Sigmoid colon (tissue), 4 donors: Measurements from ENCODE around the gene FBXL7.

Experiments
- POLR2A ChIP-seq, 2 donors: fragments of 450-650 bp; IDR thresholded peaks; one replicate each; pipeline ENCODE4 v1.6.1; 2016; ENCODE audit warnings: antibody characterized with exemption in 2 of 2, mild to moderate bottlenecking in 2 of 2, moderate library complexity in 2 of 2
- POLR2AphosphoS5 ChIP-seq, 4 donors: sonication (generic); formaldehyde crosslinking; IDR thresholded peaks; one replicate each; pipeline ENCODE4 v1.6.1; 2017; ENCODE audit warnings: antibody characterized with exemption in 4 of 4
- TF ChIP-seq, protein P1 (sequence below), 4 experiments: fragments of 450-650 bp in 3 of 4; fragments of 200-600 bp in 1 of 4; IDR thresholded peaks; one replicate each; pipeline ENCODE4 v1.5.1; 2016 to 2019; ENCODE audit warnings: antibody characterized with exemption in 4 of 4, mild to moderate bottlenecking in 3 of 4, moderate library complexity in 2 of 4

DNA sequence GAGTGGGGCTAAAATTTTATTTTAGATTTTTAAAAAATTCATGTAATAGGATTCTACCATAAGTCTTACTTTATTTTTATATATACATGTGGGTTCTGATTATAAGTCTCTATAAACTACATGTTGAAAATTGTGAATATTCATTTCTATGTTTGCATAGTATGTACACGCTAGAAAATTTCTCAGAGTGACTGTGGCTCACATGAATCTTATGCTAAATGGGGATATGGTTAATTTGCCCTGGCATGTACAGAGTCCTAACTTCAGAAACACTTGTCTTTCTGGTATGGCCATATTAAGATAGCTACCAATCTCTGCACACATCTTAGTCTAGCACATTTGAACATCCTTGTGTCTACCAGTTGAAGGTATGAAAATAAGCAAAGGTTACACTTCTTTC is 154.8 kb downstream of the FBXL7 start:
- TF ChIP-seq POLR2A (IDR thresholded peaks at IDR 0.05), result no peak
- no peak for TF ChIP-seq POLR2AphosphoS5 (IDR thresholded peaks at IDR 0.05)
- TF ChIP-seq, protein P1, sequence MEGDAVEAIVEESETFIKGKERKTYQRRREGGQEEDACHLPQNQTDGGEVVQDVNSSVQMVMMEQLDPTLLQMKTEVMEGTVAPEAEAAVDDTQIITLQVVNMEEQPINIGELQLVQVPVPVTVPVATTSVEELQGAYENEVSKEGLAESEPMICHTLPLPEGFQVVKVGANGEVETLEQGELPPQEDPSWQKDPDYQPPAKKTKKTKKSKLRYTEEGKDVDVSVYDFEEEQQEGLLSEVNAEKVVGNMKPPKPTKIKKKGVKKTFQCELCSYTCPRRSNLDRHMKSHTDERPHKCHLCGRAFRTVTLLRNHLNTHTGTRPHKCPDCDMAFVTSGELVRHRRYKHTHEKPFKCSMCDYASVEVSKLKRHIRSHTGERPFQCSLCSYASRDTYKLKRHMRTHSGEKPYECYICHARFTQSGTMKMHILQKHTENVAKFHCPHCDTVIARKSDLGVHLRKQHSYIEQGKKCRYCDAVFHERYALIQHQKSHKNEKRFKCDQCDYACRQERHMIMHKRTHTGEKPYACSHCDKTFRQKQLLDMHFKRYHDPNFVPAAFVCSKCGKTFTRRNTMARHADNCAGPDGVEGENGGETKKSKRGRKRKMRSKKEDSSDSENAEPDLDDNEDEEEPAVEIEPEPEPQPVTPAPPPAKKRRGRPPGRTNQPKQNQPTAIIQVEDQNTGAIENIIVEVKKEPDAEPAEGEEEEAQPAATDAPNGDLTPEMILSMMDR (IDR thresholded peaks at IDR 0.05), result no peak
